ENCODE results near the gene ARHGAP28.

DNA sequence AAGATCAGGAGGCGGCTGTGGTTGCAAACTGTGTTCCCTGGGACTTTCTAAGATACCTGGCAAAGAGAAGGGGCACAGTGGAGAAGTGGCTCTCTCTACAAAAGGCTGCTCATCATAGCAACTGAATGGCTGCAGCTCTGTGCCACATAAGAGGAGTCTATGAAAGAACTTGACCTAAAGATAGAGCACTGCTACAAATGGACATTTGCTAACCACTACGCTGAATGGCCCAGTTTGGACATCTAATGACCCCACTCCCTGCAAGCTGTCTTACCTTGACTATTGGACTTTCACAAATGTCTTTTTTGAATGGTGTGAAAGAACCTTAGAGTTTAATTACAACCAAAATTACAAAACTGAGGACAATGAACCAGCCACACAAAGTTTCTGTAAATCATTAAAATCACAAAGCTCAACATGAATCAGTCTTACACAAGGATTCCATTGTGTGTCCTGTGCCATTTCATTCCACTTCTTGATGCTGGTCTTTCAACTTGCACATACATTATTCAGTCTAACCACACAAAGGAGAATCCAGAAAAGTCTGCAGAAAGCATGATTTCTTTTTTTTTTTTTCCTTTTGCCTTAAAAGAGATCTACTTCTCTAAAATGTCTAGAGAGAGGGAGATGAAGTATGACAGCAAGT lies 234.1 kb downstream of the ARHGAP28 start:
- TF ChIP-seq, protein P1, sequence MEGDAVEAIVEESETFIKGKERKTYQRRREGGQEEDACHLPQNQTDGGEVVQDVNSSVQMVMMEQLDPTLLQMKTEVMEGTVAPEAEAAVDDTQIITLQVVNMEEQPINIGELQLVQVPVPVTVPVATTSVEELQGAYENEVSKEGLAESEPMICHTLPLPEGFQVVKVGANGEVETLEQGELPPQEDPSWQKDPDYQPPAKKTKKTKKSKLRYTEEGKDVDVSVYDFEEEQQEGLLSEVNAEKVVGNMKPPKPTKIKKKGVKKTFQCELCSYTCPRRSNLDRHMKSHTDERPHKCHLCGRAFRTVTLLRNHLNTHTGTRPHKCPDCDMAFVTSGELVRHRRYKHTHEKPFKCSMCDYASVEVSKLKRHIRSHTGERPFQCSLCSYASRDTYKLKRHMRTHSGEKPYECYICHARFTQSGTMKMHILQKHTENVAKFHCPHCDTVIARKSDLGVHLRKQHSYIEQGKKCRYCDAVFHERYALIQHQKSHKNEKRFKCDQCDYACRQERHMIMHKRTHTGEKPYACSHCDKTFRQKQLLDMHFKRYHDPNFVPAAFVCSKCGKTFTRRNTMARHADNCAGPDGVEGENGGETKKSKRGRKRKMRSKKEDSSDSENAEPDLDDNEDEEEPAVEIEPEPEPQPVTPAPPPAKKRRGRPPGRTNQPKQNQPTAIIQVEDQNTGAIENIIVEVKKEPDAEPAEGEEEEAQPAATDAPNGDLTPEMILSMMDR (IDR thresholded peaks at IDR 0.05): no peak
- no peak for TF ChIP-seq POLR2AphosphoS5 (IDR thresholded peaks at IDR 0.05; ENCODE audit: insufficient read depth in 1 of 2, low read depth in 1 of 2)
- TF ChIP-seq POLR2A (IDR thresholded peaks at IDR 0.05): no peak

Measured in vagina (tissue), 2 donors.